HL-60 (cell line): ENCODE data around the gene BAHCC1.
"Not testable (repeated sequence)": the region's sequence is repeated elsewhere in the genome, so short reads cannot be mapped to it uniquely, and the experiment has no call there.

ENCODE experiments used
- DNase-seq, 2 experiments: peaks; one replicate each; pipeline ENCODE4 v3.0.0-alpha.2; 2010 to 2020; ENCODE audit warnings: low read depth in 1 of 2, low spot score in 1 of 2
- H3K27ac ChIP-seq: fragments of 250-450 bp; sonication (Bioruptor Pico); replicated peaks from 2 replicates; pipeline ENCODE4 v1.5.1; 2020; ENCODE audit warnings: mild to moderate bottlenecking, moderate library complexity
- H3K27me3 ChIP-seq: fragments of 250-450 bp; sonication (Bioruptor Pico); 2 replicates; pipeline ENCODE4 v1.5.1; 2021; ENCODE audit warnings: mild to moderate bottlenecking, moderate library complexity; ENCODE audit not compliant: insufficient read depth, poor library complexity, severe bottlenecking
- H3K4me3 ChIP-seq: replicated peaks from 2 replicates; pipeline ENCODE4 v1.5.1; 2011; ENCODE audit warnings: mild to moderate bottlenecking, control low read depth, low read length; ENCODE audit not compliant: insufficient read depth
- CTCF ChIP-seq: IDR thresholded peaks from one replicate; pipeline ENCODE4 v1.5.1; 2011; ENCODE audit warnings: low read length, control low read depth, inconsistent platforms; ENCODE audit not compliant: insufficient read depth
- GABPA ChIP-seq: IDR thresholded peaks from 2 replicates; pipeline ENCODE4 v1.6.1; 2012; ENCODE audit warnings: low read depth
- POLR2AphosphoS5 ChIP-seq: IDR thresholded peaks from 2 replicates; pipeline ENCODE4 v1.6.1; 2012; ENCODE audit warnings: low read depth
- SPI1 ChIP-seq: IDR thresholded peaks from 2 replicates; pipeline ENCODE4 v1.6.1; 2012; ENCODE audit warnings: low read depth, mild to moderate bottlenecking, borderline replicate concordance
- TF ChIP-seq, protein P1 (sequence below): IDR thresholded peaks from 2 replicates; pipeline ENCODE4 v1.6.1; 2012; ENCODE audit warnings: low read depth; ENCODE audit not compliant: insufficient replicate concordance

Gene BAHCC1

GRCh38 chr17:81359218-81359617 lies 36.0 kb upstream of the BAHCC1 start:
- H3K27me3 ChIP-seq = peaks cover 2% of the 10 kb centered on the region
- no peak for DNase-seq
- no peak overlapping the region for H3K4me3 ChIP-seq
- H3K27ac ChIP-seq = no peak overlapping the region
- TF ChIP-seq GABPA (no peak), POLR2AphosphoS5 (no peak), SPI1 (no peak), CTCF (no peak)
- TF ChIP-seq, protein P1, sequence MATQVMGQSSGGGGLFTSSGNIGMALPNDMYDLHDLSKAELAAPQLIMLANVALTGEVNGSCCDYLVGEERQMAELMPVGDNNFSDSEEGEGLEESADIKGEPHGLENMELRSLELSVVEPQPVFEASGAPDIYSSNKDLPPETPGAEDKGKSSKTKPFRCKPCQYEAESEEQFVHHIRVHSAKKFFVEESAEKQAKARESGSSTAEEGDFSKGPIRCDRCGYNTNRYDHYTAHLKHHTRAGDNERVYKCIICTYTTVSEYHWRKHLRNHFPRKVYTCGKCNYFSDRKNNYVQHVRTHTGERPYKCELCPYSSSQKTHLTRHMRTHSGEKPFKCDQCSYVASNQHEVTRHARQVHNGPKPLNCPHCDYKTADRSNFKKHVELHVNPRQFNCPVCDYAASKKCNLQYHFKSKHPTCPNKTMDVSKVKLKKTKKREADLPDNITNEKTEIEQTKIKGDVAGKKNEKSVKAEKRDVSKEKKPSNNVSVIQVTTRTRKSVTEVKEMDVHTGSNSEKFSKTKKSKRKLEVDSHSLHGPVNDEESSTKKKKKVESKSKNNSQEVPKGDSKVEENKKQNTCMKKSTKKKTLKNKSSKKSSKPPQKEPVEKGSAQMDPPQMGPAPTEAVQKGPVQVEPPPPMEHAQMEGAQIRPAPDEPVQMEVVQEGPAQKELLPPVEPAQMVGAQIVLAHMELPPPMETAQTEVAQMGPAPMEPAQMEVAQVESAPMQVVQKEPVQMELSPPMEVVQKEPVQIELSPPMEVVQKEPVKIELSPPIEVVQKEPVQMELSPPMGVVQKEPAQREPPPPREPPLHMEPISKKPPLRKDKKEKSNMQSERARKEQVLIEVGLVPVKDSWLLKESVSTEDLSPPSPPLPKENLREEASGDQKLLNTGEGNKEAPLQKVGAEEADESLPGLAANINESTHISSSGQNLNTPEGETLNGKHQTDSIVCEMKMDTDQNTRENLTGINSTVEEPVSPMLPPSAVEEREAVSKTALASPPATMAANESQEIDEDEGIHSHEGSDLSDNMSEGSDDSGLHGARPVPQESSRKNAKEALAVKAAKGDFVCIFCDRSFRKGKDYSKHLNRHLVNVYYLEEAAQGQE = no peak

DNA sequence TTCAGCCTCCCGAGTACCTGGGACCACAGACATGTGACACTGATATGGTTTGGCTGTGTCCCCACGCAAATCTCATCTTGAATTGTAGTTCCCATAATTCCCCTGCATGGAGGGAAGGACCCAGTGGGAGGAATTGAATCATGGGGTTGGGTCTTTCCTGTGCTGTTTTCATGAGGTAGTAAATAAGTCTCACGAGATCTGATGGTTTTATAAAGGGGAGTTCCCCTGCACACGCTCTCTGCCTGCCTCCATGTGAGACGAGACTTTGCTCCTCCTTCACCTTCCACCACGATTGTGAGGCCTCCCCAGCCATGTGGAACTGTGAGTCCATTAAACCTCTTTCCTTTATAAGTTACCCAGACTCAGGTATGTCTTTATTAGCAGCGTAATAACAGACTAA lies 33.3 kb upstream of the BAHCC1 start:
- not testable (repeated sequence) for H3K27ac ChIP-seq, DNase-seq, H3K4me3 ChIP-seq
- peaks cover 12% of the 10 kb centered on the region for H3K27me3 ChIP-seq

DNA sequence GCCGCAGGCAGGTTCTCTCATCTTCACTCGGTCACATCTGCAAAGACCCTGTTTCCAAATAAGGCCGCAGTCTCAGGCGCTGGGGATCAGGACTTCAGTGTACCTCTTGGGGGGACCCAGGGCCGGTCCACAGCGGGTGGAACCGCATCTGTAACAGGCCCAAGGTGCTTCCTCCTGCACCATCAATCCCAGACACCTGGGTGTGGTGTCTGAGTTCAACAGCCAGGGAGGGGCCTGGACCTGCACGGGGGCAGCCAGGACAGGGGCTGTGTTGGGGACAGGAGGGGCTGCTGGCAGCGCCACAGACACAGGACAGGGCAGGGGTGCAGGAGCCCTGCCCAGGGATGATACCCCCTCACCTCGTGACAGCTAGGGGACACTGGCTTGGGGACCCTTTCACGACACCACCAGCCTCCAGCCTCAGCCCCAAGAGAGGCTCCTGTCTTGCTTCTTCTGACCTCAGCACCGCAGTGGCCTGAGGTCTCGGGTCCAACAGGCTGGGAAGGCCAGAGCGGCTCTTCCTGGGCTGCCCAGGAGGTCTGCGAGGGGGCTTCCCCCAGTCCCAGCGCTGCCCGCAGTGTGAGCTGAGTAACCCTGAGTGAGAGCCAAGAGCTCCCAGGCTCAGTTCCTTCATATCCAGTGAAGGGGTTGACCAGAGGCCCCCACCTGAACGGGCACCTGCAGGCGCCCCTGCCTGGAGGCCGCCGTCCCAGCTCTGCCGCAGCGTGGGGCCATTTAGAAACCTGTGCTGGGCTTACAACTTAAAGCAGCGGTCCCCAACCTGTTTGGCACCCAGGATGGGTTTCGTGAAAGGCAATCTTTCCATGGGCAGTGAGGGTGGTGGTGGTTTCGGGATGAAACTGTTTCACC lies 30.7 kb upstream of the BAHCC1 start:
- TF ChIP-seq, protein P1 = no peak
- no peak for TF ChIP-seq CTCF
- TF ChIP-seq GABPA = no peak
- no peak for TF ChIP-seq SPI1
- no peak for TF ChIP-seq POLR2AphosphoS5
- Histone ChIP-seq H3K27me3 (peaks cover 12% of the 10 kb centered on the region), H3K27ac (no peak overlapping the region), H3K4me3 (no peak overlapping the region)
- no peak for DNase-seq

DNA sequence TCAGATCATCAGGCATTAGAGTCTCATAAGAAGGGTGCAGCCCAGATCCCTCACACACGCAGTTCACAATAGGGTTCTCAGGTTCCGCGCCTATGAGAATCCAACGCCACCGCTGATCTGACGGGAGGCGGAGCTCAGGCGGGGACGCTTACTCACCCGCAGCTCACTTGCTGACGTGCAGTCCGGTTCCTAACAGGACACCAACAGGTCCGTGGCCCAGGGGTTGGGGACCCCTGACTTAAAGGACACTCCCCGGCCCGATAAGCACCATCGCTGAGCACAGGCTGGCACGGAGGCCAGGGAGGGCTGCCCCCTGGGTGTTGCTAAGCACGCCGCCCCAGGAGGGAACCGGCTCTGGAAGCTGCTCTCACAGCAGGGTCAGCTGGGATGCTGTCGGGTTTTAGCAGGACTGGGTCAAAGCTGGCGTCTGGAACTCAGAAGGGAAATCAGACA lies 30.1 kb upstream of the BAHCC1 start:
- no peak for DNase-seq
- H3K4me3 ChIP-seq = no peak overlapping the region
- TF ChIP-seq GABPA (no peak), POLR2AphosphoS5 (no peak), SPI1 (no peak), CTCF (no peak)
- TF ChIP-seq, protein P1 = no peak
- H3K27ac ChIP-seq = no peak overlapping the region
- H3K27me3 ChIP-seq = peaks cover 12% of the 10 kb centered on the region
